Activated naive CD8-positive, alpha-beta T cell treated with anti-CD3 and anti-CD28 coated beads, Interleukin-2, amount 50 U/mL, for 16 hours (primary cell): ENCODE measurements around the gene ROCK1.

ENCODE experiments used
- DNase-seq: peaks from one replicate; pipeline ENCODE4 v3.0.0-alpha.2; 2020; ENCODE audit warnings: low read depth, low spot score

The ROCK1 gene

DNA sequence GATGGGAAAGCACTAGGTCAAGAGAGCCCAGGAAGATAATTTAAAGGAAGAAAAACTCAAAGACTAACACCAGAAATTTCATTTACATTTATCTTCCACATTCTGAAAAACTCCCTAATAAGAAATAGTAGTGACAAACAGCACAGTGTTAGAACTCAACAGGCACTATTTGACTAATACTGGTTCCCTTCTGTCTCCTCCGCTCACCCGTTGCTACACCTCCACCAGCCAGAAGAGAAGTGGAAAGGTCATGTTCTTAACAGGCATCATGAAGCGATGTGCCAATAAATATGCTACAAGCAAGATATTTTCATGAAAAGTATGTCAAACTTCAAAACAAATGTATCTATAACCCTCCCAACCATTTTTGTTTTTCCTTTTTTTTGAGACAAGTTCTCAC, 5.7 kb downstream of the ROCK1 start:
- DNase-seq: no peak

DNA sequence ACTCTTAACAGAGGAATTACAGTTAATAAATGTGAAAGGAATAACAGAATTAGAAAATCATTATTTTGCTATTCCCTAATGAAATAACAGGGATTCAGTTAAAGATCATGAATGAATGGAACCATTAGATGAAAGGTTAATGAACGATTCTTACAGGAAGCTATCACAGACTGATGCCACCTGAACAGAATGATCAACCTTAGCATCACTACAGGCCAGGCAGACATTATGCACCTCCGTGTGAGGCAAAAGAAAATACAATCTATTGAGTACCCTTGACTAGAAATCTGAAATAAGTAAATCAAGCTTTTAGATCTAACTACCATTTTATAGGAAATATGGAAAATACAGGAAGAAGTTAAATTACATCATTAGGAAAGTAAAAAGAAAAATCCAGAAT, 10.4 kb downstream of the ROCK1 start:
- DNase-seq: no peak

DNA sequence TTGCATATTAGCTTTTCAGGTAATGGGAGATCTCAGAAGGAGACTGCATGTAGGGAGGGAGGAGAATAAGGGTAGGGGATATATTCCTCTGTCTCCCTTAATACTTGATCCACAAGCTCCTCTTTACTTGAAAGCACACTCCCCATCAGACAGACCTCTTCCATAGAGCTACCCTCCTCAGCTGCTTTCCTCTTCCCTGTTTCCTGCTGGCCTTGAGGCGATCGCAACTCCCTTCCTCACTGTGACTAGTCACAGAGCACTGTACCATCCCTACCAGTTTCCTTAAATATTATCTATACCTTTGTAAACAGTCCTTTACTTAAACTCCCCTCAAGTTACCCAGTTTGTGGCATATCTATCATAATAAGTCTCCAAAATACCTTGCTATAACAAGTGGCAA, 10.9 kb downstream of the ROCK1 start:
- DNase-seq: no peak

DNA sequence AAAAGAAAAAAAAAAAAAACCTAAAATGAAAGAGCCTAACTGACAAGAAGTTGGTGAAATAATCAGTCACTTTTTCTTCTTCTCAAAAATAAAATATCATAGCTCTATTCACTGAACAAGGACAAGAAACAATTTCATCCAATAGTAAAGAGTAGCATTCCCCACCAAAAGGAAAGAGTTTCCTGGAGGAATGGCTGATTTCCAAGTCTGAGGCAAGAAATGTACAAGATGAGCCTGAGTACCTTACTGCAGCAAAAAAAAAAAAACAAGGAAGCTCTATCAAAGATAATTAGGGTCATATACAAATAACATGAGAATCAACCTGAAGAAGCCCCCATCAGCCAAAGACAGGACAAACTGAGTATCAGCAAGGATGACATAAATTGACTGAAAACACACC, 11.5 kb downstream of the ROCK1 start:
- DNase-seq: no peak

DNA sequence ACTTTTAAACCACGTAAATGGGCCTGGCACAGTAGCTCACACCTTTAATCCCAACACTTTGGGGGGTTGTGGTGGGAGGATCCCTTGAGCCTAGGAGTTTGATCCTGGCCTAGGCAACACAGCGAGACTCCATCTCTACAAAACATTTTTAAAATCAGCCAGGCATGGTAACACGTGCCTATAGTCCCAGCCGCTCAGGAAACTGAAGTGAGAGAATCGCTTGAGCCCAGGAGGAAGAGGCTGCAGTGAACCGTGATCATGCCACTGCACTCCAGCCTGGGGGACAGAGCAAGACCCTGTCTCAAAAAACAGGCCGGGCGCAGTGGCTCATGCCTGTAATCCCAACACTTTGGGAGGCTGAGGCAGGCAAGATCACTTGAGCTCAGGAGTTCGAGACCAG, 12.2 kb downstream of the ROCK1 start:
- no peak for DNase-seq

DNA sequence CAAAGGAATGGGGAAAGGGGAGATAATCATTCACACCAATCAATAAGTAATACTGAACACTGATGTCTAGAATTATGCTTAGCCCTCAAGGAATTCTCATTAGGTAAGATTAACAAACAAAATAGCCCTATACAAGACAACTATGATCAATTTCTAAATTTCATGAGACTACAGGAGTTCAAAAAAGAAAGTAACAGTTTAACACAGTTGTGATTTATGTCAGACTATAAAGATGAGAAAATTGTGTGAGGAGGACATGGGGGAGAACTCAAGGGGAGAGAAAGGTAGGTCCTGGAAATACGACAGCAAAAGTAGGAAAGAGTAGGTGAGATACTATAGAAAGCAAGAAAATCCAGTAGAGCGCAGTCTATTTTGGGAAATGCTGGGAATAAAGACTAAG, 14.9 kb downstream of the ROCK1 start:
- no peak for DNase-seq

DNA sequence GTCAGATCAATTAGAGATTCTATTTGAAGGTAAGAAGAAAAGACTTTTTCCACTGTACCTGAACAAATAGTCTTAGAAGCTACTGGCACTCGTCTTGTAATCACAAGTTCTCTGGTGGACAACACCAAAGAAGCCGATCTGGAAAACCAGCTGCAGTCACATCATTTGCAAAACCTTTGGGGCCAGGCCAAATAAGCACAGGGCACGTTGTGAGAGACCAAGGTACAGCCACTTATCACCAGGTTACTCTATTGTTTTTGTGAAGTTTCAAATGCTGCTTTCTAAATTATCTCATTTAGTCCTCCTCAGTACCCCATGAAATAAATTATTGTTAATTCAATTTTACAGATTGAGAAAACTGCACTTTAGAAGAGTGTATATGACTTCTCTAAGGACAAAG, 18.5 kb downstream of the ROCK1 start:
- DNase-seq: no peak

DNA sequence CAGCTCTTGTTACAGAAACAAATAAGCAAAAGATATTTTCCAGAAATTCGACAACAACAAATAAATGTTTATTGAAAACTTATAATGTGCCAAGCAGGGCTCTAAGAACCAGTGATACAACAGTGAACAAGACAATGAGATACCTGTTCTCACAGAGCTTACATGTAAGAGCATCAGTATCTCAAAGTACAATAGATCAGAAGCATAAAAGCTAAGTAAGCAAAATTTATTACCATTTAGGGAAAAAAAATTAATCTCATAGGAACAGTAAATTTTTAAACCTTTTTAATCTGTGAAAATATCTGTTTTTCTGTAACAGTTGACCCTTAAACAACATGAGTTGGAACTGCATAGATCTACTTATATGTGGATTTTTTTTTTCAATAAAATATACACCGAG, 20.9 kb downstream of the ROCK1 start:
- no peak for DNase-seq

DNA sequence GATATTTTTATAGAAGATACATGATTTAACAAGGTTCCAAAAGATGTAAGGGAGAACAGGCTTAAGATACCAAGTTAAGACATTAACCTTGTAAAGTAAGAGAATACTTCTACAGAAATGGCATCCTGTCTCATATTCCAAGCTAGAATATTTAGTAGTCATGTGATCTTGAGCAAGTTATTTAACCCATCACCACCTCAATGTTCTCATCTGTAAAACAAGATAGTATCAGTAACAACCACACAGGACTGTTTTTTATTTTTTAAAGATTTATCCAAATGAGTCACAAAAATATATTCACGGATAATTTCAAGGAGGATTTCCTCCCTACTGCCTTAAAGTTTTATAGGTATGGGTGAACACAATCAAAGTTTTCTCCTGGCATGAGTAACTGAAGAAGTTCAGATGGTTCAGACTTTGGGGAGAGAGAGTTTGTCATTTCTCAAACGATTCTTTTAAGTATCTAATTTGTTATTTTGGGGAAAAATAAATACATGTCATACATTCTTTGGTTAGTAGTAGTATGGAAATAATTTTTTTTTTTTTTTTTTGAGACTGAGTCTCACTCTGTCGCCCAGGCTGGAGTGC, 25.9 kb downstream of the ROCK1 start:
- DNase-seq: no peak

DNA sequence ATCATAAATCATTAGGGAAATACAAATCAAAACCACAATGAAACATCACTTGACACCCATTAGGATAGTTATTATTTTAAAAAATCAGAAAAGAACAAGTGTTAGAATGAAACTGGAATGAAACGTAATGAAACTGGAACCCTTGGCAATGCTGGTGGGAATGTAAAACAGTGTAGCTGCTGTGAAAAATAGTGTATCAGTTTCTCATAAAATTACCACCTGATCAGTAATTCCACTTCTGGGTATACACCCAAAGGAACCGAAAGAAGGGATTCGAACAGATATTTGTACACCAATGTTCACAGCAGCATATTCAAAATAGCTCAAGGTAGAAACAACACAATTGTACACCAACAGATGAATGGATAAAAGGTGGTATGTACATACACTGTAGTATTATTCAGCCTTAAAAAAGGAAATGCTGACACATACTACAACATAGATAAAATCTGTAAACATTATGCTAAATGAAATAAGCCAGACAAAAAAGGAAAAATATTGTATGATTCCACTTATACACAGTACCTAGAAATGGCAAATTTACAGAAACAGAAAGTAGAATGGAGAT, 27.0 kb downstream of the ROCK1 start:
- no peak for DNase-seq

DNA sequence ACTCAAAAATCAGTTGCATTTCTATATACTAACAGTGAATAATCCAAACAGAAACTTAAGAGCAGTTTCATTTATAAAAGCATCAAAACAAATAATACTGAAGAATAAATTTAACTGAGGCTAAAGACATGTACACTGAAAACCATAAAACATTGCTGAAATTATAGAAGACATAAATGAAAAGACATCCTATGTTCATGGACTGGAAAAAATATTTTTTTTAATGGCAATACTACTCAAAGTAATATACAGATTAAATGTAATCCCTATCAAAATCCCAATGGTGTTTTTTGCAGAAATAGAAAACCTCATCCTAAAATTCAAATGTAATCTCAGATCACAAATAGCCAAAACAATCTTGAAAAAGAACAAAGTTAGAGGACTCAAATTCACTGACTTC, 28.6 kb downstream of the ROCK1 start:
- DNase-seq: no peak

DNA sequence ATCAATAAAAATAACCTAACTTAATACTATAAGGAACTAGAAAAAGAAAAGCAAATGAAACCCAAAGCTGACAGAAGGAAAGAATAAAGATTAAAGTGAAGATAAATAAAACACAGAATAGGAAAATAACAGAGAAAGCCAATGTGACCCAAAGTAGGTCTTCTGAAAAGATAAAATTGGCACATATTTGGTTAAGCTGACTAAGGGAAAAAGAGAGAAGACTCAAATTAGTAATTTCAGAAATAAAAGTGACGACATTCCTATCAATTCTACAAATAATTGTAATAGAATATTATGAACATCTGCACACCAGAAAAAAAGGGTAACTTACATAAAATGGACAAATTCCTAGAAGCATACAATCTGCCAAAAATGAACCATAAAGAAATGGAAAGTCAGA, 30.2 kb downstream of the ROCK1 start:
- DNase-seq: no peak

DNA sequence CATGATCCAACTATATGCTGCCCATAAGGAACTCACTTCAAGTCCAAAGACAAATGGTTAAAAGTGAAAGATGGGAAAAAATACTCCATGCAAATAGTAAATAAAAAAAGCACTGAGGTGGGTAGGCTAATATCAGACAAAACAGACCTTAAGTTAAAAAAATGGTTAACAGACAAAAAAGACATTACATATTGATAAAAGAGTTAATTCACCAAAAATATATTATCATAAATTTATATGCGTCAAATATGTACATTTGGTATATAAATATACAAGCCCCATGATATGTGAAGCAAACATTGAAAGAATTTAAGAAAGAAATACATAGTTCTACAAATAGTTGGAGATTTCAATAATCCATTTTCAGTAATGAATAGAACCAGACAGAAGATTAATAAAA, 31.0 kb downstream of the ROCK1 start:
- DNase-seq: no peak

DNA sequence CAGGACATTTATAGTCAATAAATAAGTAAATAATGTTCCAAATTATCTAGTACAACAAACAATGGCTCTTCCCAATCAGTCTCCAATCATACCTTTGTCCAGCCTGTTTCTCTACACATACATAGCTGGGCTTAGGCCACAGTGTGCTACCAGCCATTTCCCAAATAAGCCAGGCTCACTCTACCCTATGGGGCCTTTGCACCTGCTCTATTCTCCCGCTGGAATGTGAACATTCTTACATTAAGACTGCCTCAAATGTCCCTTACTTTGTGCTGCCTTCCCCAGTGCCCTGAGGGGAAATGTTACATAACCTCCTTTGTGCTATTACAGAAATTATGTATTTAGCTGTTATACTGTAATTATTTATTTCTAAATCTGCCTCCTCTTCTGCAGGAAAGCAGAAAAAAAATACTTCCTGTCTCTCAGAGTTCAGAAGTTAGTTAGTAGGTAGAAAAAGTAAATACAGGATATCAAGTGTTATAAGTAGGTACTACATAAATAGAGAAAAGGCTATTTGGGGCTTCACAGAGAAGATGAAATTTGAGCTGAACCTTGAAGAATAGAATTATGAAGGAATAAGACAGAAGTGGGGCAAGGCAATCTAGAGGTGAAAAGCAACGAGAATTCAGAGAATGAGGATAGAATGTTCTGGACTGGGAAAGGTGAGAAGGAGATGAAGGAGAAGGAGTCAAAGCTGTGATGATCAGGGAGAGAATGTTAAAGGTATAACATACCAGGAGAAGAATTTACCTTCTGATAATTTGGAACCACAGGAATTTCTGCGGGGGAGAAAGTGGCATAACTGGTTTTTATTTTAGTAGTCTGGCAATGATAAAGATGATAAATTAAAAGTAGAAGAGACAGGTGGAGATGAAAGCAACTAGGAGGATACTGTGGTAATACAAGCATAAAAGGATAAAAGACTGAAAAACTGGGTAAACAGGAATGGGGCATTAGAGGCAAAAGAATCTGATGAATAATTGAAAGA, 37.0 kb downstream of the ROCK1 start:
- no peak for DNase-seq

DNA sequence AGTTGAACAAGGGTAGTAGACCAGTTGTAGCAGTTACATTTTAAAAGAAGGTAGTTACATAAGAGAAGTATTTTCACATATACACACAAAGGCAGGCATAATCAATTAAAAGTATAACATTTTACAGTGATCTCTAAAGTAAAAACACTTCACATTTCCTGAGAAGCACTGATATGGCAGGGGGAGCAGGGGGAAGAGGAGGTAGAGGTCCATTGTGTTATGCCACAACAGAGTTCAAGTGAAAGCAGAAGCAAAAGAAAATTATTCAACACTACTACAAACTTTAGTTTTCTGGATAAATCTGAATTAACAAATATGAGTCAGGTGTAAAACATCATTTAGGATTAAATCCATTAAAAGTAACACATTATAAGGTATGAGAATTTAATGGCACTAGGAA, 38.4 kb downstream of the ROCK1 start:
- DNase-seq: no peak

DNA sequence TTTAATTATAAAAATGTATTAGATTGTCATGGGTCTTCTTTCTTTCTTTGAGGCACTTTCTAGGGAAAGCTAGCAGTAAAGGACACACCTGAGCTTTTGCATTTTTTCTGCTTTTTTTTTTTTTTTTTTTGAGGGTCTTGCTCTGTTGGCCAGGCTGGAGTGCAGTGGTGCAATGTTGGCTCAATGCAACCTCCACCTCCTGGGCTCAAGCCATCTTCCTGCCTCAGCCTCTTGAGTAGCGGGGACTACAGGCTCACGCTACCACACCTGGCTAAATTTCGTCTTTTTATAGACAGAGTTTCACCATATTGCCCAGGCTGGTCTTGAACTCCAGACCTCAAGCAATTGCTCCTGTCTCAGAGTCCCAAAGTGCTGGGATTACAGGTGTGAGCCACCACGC, 40.5 kb downstream of the ROCK1 start:
- DNase-seq: no peak

DNA sequence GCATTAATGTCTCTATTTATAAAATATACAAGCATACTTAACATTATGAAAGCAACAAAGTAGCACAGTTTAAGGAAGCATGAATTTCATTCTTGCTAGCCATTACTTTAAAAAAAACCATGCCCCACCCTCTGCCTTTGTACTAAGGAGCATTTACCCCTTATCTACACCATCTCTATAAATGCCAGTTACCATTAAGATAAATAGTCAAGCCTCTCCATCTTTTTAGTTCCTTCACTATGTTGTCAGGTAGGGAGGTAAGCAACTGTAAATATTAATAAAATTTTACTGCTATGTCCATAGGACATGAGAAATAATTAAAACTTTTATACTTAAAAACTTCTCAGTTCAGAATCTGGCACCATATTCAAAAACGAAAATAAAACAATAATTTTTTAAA, 42.1 kb downstream of the ROCK1 start:
- no peak for DNase-seq

DNA sequence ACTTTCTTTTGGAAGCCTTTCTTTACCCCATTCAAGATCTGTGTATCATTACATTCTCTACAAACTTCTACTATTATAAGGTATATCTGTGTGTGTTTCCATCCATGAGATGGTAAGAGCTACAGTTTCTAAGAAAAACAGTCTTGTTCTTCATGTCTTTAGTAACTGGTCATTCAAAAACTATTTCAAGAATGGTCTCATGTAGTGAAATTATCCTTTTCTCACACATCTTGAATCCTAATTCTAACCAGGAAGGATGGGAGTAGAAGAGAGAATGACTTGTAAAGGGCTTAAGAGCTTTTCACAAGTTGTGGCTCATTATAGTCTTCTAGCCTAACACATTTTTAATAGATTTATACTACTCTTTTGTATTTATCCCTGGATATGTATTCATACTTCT, 47.3 kb downstream of the ROCK1 start:
- DNase-seq: no peak

DNA sequence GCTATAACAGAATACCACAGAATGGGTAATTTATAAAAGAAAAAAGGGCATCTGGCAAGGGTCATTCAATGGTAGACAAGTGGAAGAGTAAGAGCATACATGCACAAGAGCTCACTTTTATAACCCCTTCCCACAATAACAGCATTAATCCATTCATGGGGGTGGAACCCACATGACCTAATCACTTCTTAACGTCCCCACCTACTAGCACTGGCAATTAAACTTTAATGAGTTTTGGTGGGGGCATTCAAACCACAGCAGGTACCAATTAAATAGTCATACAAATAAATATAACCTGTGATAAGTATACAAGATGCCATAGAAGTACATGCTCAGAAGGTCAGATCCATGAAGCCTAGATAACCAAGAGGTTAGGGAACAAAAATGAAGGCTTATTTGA, 48.6 kb downstream of the ROCK1 start:
- DNase-seq: no peak

DNA sequence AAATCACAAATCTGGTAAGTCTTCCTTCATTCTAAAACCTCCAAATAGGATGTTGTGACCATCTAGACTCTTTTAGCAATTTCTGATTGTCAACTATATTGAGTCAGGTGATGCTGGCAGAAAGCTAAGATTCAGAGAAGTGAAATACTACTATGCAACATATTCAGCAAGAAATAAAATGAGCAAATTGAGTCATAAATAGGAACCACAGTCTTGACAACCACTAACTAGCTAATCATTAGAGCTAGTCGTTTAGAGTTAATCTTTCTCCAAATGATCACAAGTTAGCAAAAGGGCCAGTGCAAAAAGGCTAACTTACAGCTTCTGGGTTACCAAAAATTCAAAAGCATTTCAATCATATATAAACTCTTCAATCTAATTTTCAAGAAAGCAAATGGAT, 54.5 kb downstream of the ROCK1 start:
- DNase-seq: no peak

DNA sequence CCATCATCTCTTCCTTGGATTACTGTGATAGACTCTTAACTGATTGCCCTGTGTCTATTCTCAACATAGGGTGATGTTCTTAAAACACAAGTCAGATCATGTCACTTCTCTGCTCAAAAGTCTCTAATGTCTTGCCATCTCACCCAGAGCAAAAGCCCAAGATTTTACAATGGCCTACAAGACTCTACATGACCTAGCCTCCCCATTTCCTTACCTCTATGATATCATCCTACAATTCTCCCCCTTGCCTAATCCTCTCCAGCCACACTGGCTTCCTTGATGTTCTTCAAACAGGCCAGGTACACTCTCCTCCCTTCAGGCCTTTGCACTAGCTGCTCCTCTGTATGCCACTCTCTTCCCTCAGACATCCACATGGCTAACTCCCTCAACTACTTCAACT, 55.1 kb downstream of the ROCK1 start:
- DNase-seq: no peak

DNA sequence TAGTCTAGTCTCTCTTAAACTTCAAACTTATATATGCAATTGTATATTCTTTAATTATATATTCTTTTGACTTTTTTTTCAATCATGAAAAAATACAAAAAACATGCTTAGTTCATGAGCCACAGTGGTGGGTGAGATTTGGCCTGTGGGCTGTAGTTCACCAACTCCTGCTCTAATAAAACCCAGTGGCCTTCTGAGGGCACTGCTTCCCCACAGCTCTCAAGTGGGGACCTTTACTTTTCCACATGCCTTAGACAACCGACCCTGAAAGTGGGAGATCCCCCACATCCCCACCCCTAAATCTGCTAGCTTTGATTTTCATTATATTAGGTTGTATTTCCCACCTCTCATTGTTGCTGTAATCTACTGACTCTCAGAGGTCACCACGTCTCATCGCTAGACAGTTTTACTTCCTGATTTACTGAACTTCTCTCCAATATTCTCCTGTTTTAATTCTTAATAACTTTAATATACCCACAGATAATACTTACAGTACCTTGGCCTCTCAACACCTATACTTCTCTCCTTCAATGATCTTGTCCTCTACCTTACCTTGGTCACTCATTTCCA, 57.3 kb downstream of the ROCK1 start:
- no peak for DNase-seq

DNA sequence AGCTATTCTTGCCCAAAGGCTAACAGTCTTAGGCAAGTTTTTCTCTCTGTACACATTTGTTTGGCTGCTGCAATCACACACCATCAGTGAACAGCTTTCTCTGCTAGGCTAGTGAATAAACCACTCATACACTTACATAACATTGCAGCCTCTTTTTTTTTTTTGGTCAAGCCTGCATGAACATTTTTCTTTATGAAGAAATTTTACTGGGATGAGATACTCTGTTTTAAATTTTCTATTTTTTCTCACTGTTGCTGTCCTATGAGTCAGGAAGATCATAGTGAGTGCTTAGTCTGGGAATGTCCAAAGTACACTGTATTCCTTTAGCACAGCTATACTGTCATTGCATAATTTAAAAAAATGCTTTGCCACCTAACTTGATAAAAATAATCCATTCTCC, 58.5 kb downstream of the ROCK1 start:
- DNase-seq: no peak
